Breast epithelium (tissue), 3 donors: ENCODE results near the gene NCAM2.

ENCODE experiments used
- CTCF ChIP-seq, 3 donors: fragments of 450-650 bp; IDR thresholded peaks; one replicate each; pipeline ENCODE4 v1.5.1; 2016 to 2017; ENCODE audit warnings: antibody characterized with exemption in 3 of 3, mild to moderate bottlenecking in 3 of 3, moderate library complexity in 3 of 3
- POLR2A ChIP-seq: fragments of 450-650 bp; IDR thresholded peaks from one replicate; pipeline ENCODE4 v1.6.1; 2016; ENCODE audit warnings: antibody characterized with exemption, mild to moderate bottlenecking, moderate library complexity

- TF ChIP-seq POLR2A (no peak), CTCF (IDR thresholded peaks at IDR 0.05) (no peak)
Measured at GRCh38 chr21:21238629-21239400, 240.6 kb downstream of the NCAM2 start.
